BE2C (cell line): ENCODE measurements around the gene LNX2.
A peak's percentile ranks its signal among the peaks of the same experiment; 100 is the strongest.

Experiments
- DNase-seq: peaks from one replicate; pipeline ENCODE4 v3.0.0-alpha.2; 2020
- H3K27me3 ChIP-seq: fragments of 250-450 bp; sonication (Bioruptor Pico); 2 replicates; pipeline ENCODE4 v1.5.1; 2020; ENCODE audit warnings: mild to moderate bottlenecking
- H3K36me3 ChIP-seq: fragments of 250-450 bp; sonication (Bioruptor Pico); 2 replicates; pipeline ENCODE4 v1.5.1; 2020; ENCODE audit warnings: mild to moderate bottlenecking
- H3K4me1 ChIP-seq: fragments of 250-450 bp; sonication (Bioruptor Pico); 2 replicates; pipeline ENCODE4 v1.5.1; 2020
- H3K4me3 ChIP-seq: 2 replicates; pipeline ENCODE4 v1.5.1; 2011; ENCODE audit warnings: low read depth, low read length
- H3K9me3 ChIP-seq: fragments of 250-450 bp; sonication (Bioruptor Pico); 2 replicates; pipeline ENCODE4 v1.5.1; 2020
- TF ChIP-seq, protein P1 (sequence below): IDR thresholded peaks from 2 replicates; pipeline ENCODE4 v1.5.1; 2012; ENCODE audit warnings: mild to moderate bottlenecking, low read depth, low read length

LNX2 gene

DNA sequence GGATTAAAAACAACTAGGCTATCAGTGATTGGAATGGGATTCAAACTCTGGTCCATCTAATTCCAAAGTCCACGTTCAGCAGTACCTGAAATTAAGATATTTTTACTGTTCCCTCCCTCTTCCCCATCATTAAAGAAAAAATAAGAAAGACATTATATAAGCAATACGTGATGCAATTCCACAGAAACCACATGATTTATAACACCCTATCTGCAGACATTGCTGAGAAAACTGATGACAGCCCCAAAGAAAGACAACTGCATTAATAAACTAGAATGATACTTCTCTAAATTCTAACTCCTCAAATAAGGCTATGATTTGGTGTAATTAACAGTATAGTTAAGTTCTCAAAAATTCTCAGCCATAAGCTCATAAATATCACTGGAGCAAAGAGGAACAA lies 19.1 kb downstream of the LNX2 start:
- no peaks in the 10 kb centered on the region for H3K9me3 ChIP-seq
- TF ChIP-seq, protein P1, sequence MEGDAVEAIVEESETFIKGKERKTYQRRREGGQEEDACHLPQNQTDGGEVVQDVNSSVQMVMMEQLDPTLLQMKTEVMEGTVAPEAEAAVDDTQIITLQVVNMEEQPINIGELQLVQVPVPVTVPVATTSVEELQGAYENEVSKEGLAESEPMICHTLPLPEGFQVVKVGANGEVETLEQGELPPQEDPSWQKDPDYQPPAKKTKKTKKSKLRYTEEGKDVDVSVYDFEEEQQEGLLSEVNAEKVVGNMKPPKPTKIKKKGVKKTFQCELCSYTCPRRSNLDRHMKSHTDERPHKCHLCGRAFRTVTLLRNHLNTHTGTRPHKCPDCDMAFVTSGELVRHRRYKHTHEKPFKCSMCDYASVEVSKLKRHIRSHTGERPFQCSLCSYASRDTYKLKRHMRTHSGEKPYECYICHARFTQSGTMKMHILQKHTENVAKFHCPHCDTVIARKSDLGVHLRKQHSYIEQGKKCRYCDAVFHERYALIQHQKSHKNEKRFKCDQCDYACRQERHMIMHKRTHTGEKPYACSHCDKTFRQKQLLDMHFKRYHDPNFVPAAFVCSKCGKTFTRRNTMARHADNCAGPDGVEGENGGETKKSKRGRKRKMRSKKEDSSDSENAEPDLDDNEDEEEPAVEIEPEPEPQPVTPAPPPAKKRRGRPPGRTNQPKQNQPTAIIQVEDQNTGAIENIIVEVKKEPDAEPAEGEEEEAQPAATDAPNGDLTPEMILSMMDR, result no peak
- no peak for DNase-seq
- no peak overlapping the region for H3K4me3 ChIP-seq
- H3K27me3 ChIP-seq, result no peaks in the 10 kb centered on the region
- no peaks in the 10 kb centered on the region; the same call in 1 of the 2 replicates for H3K36me3 ChIP-seq
- peaks cover 32% of the 10 kb centered on the region for H3K4me1 ChIP-seq

DNA sequence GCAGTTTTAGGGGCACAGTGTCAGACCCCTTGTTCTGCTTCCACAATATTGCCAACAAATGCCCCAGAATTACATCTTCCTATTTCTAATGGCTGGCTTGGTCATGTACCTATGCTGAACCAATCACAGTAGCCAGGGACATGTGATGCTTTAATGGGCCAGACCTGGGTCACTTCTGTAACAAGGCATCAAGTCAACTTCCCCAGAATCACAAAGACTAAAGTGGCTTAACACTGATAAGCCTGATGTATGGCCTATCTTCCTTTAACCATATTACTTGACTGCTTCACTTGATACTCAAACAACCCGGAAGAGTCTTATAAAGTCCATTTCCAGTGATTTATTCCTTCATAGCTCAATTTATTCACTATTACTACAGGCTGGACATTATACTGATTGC lies 19.6 kb downstream of the LNX2 start:
- H3K27me3 ChIP-seq, result no peaks in the 10 kb centered on the region
- peaks cover 29% of the 10 kb centered on the region for H3K4me1 ChIP-seq
- no peak for DNase-seq
- no peak overlapping the region for H3K4me3 ChIP-seq
- no peaks in the 10 kb centered on the region for H3K9me3 ChIP-seq
- TF ChIP-seq, protein P1, result no peak
- H3K36me3 ChIP-seq, result no peaks in the 10 kb centered on the region; the same call in 1 of the 2 replicates

DNA sequence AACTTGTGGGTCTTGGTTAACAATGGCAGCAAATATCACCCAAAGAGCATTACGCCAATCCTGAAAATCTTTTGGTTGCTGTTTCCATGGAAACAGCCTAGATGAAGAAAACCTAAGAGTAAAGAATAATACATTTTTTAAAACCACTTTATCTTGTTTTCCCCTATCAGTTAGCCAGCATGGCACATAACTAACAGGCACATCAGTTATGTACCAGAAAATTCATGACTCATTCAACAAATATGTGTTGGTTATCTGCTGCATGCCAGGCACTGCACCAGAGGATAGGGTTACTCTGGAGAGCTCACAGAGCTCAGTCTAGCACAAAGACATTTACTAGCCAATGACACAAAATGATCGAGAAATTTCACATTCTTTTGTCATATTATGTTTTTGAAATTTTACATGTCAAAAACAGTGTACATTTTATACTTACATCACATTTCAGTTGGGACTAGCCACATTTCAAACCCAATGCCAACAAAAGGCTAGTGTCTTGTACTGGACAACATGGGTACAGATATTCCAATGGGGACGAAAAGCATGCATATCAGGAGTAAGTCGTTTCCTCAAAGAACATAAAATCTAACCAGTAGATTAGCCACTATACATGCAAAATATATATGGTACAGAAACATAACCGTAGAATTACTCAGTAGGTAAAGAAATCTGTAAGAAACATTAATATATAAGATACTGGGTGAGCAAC lies 20.3 kb downstream of the LNX2 start:
- TF ChIP-seq, protein P1, result no peak
- no peaks in the 10 kb centered on the region for H3K27me3 ChIP-seq
- H3K4me1 ChIP-seq, result peaks cover 24% of the 10 kb centered on the region
- H3K9me3 ChIP-seq, result no peaks in the 10 kb centered on the region
- H3K4me3 ChIP-seq, result no peak overlapping the region
- H3K36me3 ChIP-seq, result no peaks in the 10 kb centered on the region; the same call in 1 of the 2 replicates
- peak; percentile 27 for DNase-seq

DNA sequence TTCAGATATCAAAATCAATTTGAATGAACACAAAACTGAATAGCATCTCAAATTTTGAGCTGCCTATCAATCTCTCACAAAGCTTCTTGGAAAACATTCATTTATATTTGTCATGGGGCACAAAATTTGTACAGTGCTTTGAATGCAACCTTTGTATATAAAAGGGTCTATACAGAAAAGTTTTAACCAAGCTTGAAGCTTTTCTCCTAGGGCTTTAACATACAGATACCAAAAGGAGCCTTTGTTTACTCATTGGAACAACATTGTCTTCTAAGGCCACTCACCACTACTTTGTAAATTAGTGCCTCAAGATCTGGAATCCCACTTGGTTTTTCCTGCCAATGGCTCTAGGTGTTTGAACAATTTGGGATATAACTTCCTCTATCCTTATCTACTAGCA lies 21.2 kb downstream of the LNX2 start:
- Histone ChIP-seq H3K4me1 (peaks cover 27% of the 10 kb centered on the region), H3K27me3 (no peaks in the 10 kb centered on the region), H3K9me3 (no peaks in the 10 kb centered on the region), H3K4me3 (no peak overlapping the region), H3K36me3 (no peaks in the 10 kb centered on the region; the same call in 1 of the 2 replicates)
- DNase-seq, result no peak
- TF ChIP-seq, protein P1, result no peak

DNA sequence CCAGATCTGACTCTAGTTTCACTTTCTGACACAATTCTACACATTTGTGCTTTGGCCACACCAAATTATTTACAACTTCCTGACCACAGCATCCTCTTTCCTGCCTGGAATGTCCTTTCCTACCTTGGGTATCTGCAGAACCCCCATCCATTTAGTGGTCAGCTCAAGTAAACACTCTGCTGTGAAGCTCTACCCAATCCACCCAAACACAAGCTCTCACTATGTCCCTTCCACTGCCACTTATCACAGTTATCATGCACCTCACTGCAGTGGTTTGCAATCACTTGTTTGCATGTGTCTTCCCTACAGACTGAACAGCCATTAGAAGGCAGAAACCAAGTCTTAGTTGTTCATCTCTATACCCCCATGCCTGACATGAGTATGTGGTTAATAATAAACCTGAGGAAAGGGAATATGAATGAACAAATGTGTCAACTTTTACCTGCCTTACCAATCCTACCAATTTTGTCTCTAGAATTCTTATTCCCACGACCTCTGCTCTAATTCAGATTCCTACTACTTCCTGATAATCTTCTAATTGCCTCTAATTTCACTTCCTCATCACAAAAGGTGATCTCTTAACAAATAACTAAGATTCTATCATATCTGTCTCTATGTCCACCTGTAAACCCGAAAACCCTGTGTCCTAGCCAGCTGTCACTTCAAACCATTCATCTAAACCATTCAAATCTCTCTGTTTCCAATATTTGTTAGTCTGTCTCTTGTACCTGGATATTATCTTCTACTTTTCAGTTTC lies 25.1 kb downstream of the LNX2 start:
- H3K4me1 ChIP-seq, result peaks cover 18% of the 10 kb centered on the region
- no peak overlapping the region for H3K4me3 ChIP-seq
- DNase-seq, result no peak

More for the DNA sequence above, 25.1 kb downstream of the LNX2 start:
- Histone ChIP-seq H3K36me3 (no peaks in the 10 kb centered on the region; the same call in 1 of the 2 replicates), H3K9me3 (no peaks in the 10 kb centered on the region), H3K27me3 (no peaks in the 10 kb centered on the region)
- TF ChIP-seq, protein P1, result no peak
